H9 (cell line): ENCODE results near the gene ODF2. TPM values are rescaled to one million over a fixed set of nuclear protein-coding genes. Genes with fewer than 3 reads are reported as not detected.

ENCODE experiments used
- DNase-seq: peaks from one replicate; pipeline ENCODE4 v3.0.0-alpha.2; 2017
- H2AFZ ChIP-seq: one replicate; pipeline ENCODE4 v1.6.1; 2013; ENCODE audit warnings: mild to moderate bottlenecking, low read length, control low read depth, moderate library complexity
- H2AK5ac ChIP-seq: 2 replicates; pipeline ENCODE4 v1.6.1; 2013; ENCODE audit warnings: low read length, control low read depth, mixed read lengths; ENCODE audit not compliant: insufficient read length
- H2BK120ac ChIP-seq: one replicate; pipeline ENCODE4 v1.6.1; 2013; ENCODE audit warnings: low read depth, mild to moderate bottlenecking, low read length, control low read depth, inconsistent platforms; ENCODE audit not compliant: poor library complexity, severe bottlenecking
- H2BK12ac ChIP-seq: 2 replicates; pipeline ENCODE4 v1.6.1; 2013; ENCODE audit warnings: low read length, control low read depth, mixed read lengths, low read depth; ENCODE audit not compliant: insufficient read length
- H2BK15ac ChIP-seq: 2 replicates; pipeline ENCODE4 v1.6.1; 2013; ENCODE audit warnings: low read depth, low read length, control low read depth
- H2BK20ac ChIP-seq: one replicate; pipeline ENCODE4 v1.6.1; 2013; ENCODE audit warnings: low read depth, mild to moderate bottlenecking, low read length, control low read depth, inconsistent platforms; ENCODE audit not compliant: poor library complexity, severe bottlenecking
- H2BK5ac ChIP-seq: 2 replicates; pipeline ENCODE4 v1.6.1; 2013; ENCODE audit warnings: low read length, control low read depth, mixed read lengths; ENCODE audit not compliant: insufficient read length
- H3K14ac ChIP-seq: 2 replicates; pipeline ENCODE4 v1.6.1; 2013; ENCODE audit warnings: low read length, control low read depth; ENCODE audit not compliant: insufficient read depth
- H3K18ac ChIP-seq: 2 replicates; pipeline ENCODE4 v1.6.1; 2013; ENCODE audit warnings: low read depth, mild to moderate bottlenecking, mixed read lengths, low read length, control low read depth; ENCODE audit not compliant: insufficient read length
- H3K23ac ChIP-seq: 2 replicates; pipeline ENCODE4 v1.6.1; 2013; ENCODE audit warnings: low read length, control low read depth, mixed read lengths, low read depth; ENCODE audit not compliant: insufficient read length
- H3K23me2 ChIP-seq: 2 replicates; pipeline ENCODE4 v1.6.1; 2013; ENCODE audit warnings: low read depth, mild to moderate bottlenecking, mixed read lengths, low read length, control low read depth; ENCODE audit not compliant: insufficient read length, poor library complexity, severe bottlenecking
- H3K27ac ChIP-seq: 2 replicates; pipeline ENCODE4 v1.5.1; 2013; ENCODE audit warnings: low read length, control low read depth, mixed read lengths, low read depth; ENCODE audit not compliant: insufficient read length
- H3K27me3 ChIP-seq: 2 replicates; pipeline ENCODE4 v1.6.1; 2013; ENCODE audit warnings: low read length, control low read depth, inconsistent platforms; ENCODE audit not compliant: insufficient read depth
- H3K4ac ChIP-seq: 2 replicates; pipeline ENCODE4 v1.6.1; 2013; ENCODE audit warnings: low read depth, mild to moderate bottlenecking, control low read depth, inconsistent platforms, low read length, moderate library complexity
- H3K4me1 ChIP-seq: 2 replicates; pipeline ENCODE4 v1.6.1; 2013; ENCODE audit warnings: low read length, control low read depth, inconsistent platforms; ENCODE audit not compliant: insufficient read depth
- H3K4me2 ChIP-seq: 2 replicates; pipeline ENCODE4 v1.6.1; 2013; ENCODE audit warnings: low read length, control low read depth, mixed read lengths; ENCODE audit not compliant: insufficient read length, insufficient read depth
- H3K56ac ChIP-seq: 2 replicates; pipeline ENCODE4 v1.6.1; 2013; ENCODE audit warnings: low read depth, mild to moderate bottlenecking, mixed read lengths, low read length, control low read depth; ENCODE audit not compliant: insufficient read length
- H3K79me1 ChIP-seq: 2 replicates; pipeline ENCODE4 v1.6.1; 2013; ENCODE audit warnings: low read depth, mild to moderate bottlenecking, moderate library complexity, low read length, control low read depth, inconsistent platforms; ENCODE audit not compliant: insufficient read depth, poor library complexity, severe bottlenecking
- H3K79me2 ChIP-seq: 2 replicates; pipeline ENCODE4 v1.6.1; 2013; ENCODE audit warnings: low read length, control low read depth, inconsistent platforms; ENCODE audit not compliant: insufficient read depth
- H3K9ac ChIP-seq: 2 replicates; pipeline ENCODE4 v1.6.1; 2013; ENCODE audit warnings: low read length, control low read depth, mixed read lengths; ENCODE audit not compliant: insufficient read length; ENCODE audit errors: extremely low read depth
- H3K9me3 ChIP-seq: one replicate; pipeline ENCODE4 v1.6.1; 2013; ENCODE audit warnings: low read depth, low read length, inconsistent platforms; ENCODE audit not compliant: control insufficient read depth
- H3T11ph ChIP-seq: one replicate; pipeline ENCODE4 v1.6.1; 2013; ENCODE audit warnings: mild to moderate bottlenecking, low read length, control low read depth, inconsistent platforms
- H4K20me1 ChIP-seq: one replicate; pipeline ENCODE4 v1.6.1; 2013; ENCODE audit not compliant: control insufficient read depth, insufficient read length, insufficient read depth
- H4K5ac ChIP-seq: 2 replicates; pipeline ENCODE4 v1.6.1; 2013; ENCODE audit warnings: low read depth, mild to moderate bottlenecking, mixed read lengths, low read length, control low read depth; ENCODE audit not compliant: insufficient read length
- H4K8ac ChIP-seq: replicated peaks from 2 replicates; pipeline ENCODE4 v1.6.1; 2013; ENCODE audit warnings: low read length, control low read depth, mixed read lengths, low read depth; ENCODE audit not compliant: insufficient read length
- H4K91ac ChIP-seq: 2 replicates; pipeline ENCODE4 v1.6.1; 2013; ENCODE audit warnings: low read depth, mild to moderate bottlenecking, moderate library complexity, mixed read lengths, low read length, control low read depth; ENCODE audit not compliant: insufficient read length
- H3K27ac Mint-ChIP-seq, 3 experiments: 2 replicates in 2 of 3; 3 replicates in 1 of 3; pipeline ENCODE4 v1.8.0; 2020 to 2021; ENCODE audit warnings: mixed read lengths in 3 of 3, mild to moderate bottlenecking in 1 of 3, moderate library complexity in 1 of 3
- H3K27me3 Mint-ChIP-seq: 2 replicates; pipeline ENCODE4 v1.8.0; 2021; ENCODE audit warnings: low read depth, mild to moderate bottlenecking, moderate library complexity, mixed read lengths
- H3K36me3 Mint-ChIP-seq, 3 experiments: 2 replicates in 2 of 3; 3 replicates in 1 of 3; pipeline ENCODE4 v1.8.0; 2020 to 2021; ENCODE audit warnings: low read depth in 3 of 3, mixed read lengths in 3 of 3; ENCODE audit not compliant: insufficient read depth in 1 of 3
- H3K4me1 Mint-ChIP-seq, 2 experiments: 2 replicates each; pipeline ENCODE4 v1.8.0; 2020; ENCODE audit warnings: mixed read lengths in 2 of 2
- H3K4me3 Mint-ChIP-seq, 2 experiments: 2 replicates in 1 of 2; 3 replicates in 1 of 2; pipeline ENCODE4 v1.8.0; 2020 to 2021; ENCODE audit warnings: mild to moderate bottlenecking in 2 of 2, mixed read lengths in 2 of 2, moderate library complexity in 1 of 2
- H3K9me3 Mint-ChIP-seq, 2 experiments: 2 replicates in 1 of 2; 3 replicates in 1 of 2; pipeline ENCODE4 v1.8.0; 2020; ENCODE audit warnings: mild to moderate bottlenecking in 2 of 2, mixed read lengths in 2 of 2, moderate library complexity in 1 of 2
- CTCF ChIP-seq: fragments of 200-600 bp; sonication (generic); conservative IDR thresholded peaks from 3 replicates; pipeline ENCODE4 v1.8.0; 2021; ENCODE audit warnings: antibody characterized with exemption, mild to moderate bottlenecking
- WGBS: extraction: QIAGEN DNeasy Blood & Tissue Kit; methylation state at CpG from one replicate; pipeline ENCODE4 v1.1.7; 2013; ENCODE audit warnings: missing lambda C conversion rate, low lambda C conversion rate, mixed read lengths; ENCODE audit not compliant: insufficient read length; ENCODE audit errors: extremely low coverage; 5-methylcytosine and 5-hydroxymethylcytosine counted together
- total RNA-seq: library from RNA; stranded (reverse); gene quantifications from 2 replicates; pipeline ENCODE4 v1.2.1, GENCODE V29; 2021

ODF2 gene
- total RNA-seq, 1 experiment from 2014 or later = 16.7 TPM

DNA sequence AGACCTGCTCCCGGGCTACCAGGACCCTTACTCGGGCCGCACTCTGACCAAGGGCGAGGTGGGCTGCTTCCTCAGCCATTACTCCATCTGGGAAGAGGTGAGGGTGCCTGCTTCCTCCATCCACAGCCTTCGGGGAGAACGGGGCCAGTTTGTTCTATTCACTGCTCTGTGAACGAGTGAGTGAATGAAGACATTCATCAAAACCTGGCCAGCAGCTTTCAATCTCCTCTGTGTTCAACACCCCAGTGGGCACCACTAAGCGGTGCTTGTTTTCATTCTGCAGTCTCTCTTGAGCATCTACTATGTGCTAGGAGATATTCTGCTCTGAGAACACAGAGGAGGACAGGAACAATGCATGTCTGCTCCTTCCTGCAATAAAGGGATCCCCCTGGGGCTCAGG is 24.6 kb upstream of the ODF2 start:
- no peak overlapping the region for H3K27ac Mint-ChIP-seq
- H3K27ac ChIP-seq = no peak overlapping the region

More for the DNA sequence above, 24.6 kb upstream of the ODF2 start:
- DNase-seq = no peak
- H3K4me1 ChIP-seq = no peaks in the 10 kb centered on the region
- H3K27me3 ChIP-seq = no peaks in the 10 kb centered on the region
- no peak overlapping the region for H4K5ac ChIP-seq
- Mint-ChIP-seq H3K9me3 (no peaks in the 10 kb centered on the region), H3K27me3 (peaks cover 3% of the 10 kb centered on the region), H3K4me1 (peaks cover 7 to 10% of the 10 kb centered on the region in 2 experiments; a peak in 3 of 4 replicates), H3K36me3 (no peaks in the 10 kb centered on the region), H3K4me3 (no peak overlapping the region)
- H2BK20ac ChIP-seq = no peak overlapping the region
- H3T11ph ChIP-seq = no peak overlapping the region
- no peak overlapping the region for H2BK5ac ChIP-seq
- H3K79me2 ChIP-seq = no peaks in the 10 kb centered on the region
- no peak for TF ChIP-seq CTCF
- H3K56ac ChIP-seq = no peak overlapping the region
- H2AK5ac ChIP-seq = no peak overlapping the region
- H3K14ac ChIP-seq = no peak overlapping the region
- no peak overlapping the region for H4K91ac ChIP-seq
- no peak overlapping the region for H2AFZ ChIP-seq
- H4K20me1 ChIP-seq = no peaks in the 10 kb centered on the region
- WGBS = no CpG with 5 or more reads among the region's 8 CpGs
- no peaks in the 10 kb centered on the region for H3K79me1 ChIP-seq
- no peak overlapping the region for H3K23ac ChIP-seq
- H3K9me3 ChIP-seq = no peaks in the 10 kb centered on the region
- H3K18ac ChIP-seq = no peak overlapping the region
- no peak overlapping the region for H3K9ac ChIP-seq
- H3K4me2 ChIP-seq = no peak overlapping the region
- H2BK12ac ChIP-seq = no peak overlapping the region
- H2BK15ac ChIP-seq = no peak overlapping the region
- H3K23me2 ChIP-seq = no peaks in the 10 kb centered on the region
- H2BK120ac ChIP-seq = no peak overlapping the region
- H3K4ac ChIP-seq = no peak overlapping the region
- H4K8ac ChIP-seq = no peak overlapping the region
